ENCODE data around the gene DTX2. TPM values are rescaled to one million over a fixed set of nuclear protein-coding genes. Genes with fewer than 3 reads are reported as not detected.
"Not testable (repeated sequence)": the region's sequence is repeated elsewhere in the genome, so short reads cannot be mapped to it uniquely, and the experiment has no call there.

The DTX2 gene
- total and polyA plus RNA-seq, 4 donors: 18.5 to 55.3 (median 41.9) TPM

GRCh38 chr7:76509931-76510877 is 48.7 kb downstream of the DTX2 start, which contains the start of gene UPK3B:
UPK3B (plus strand) TSS chr7:76510552; CDS start chr7:76510653, 101 bp downstream.
- DNase-seq (peak; percentile 50 to 67 (median 63)), ATAC-seq (ENCODE audit: insufficient read depth, low FRiP score) (no peak)
- no peak for TF ChIP-seq CTCF (IDR thresholded peaks at IDR 0.05; ENCODE audit: control extremely low read depth, extremely low read depth)
- Histone ChIP-seq H3K27me3 (ENCODE audit: control insufficient read depth in 3 of 3, insufficient read depth in 3 of 3, low read length in 2 of 3) (no peaks in the 10 kb centered on the region), H3K36me3 (ENCODE audit: control insufficient read depth in 4 of 4, insufficient read depth in 4 of 4, low read length in 4 of 4) (peaks cover 0 to 8% (median under 1%) of the 10 kb centered on the region in 4 donors), H3K4me1 (ENCODE audit: control insufficient read depth in 5 of 5, insufficient read depth in 5 of 5, low read length in 5 of 5) (peaks cover 0 to 10% (median 0%) of the 10 kb centered on the region in 5 donors), H3K9me3 (ENCODE audit: control insufficient read depth in 4 of 4, insufficient read depth in 3 of 4, low read length in 3 of 4) (peaks cover 0 to 3% (median 0%) of the 10 kb centered on the region in 4 donors), H3K27ac (ENCODE audit: low read depth in 1 of 2, low read length in 1 of 2) (peak within 1 kb of the TSS in 1 of 2 donors; percentile 62), H3K9ac (ENCODE audit: insufficient read depth in 1 of 2, low read length in 2 of 2) (no peak within 1 kb of the TSS), H3K4me3 (no peak within 1 kb of the TSS)
- 47 to 56% methylated on average over 19 to 20 of the region's 20 CpGs for WGBS, 2 donors

- not testable (repeated sequence) for H3K9ac ChIP-seq (ENCODE audit: insufficient read depth in 1 of 2, low read length in 2 of 2); H3K36me3 ChIP-seq (ENCODE audit: control insufficient read depth in 4 of 4, insufficient read depth in 4 of 4, low read length in 4 of 4); H3K27me3 ChIP-seq (ENCODE audit: control insufficient read depth in 3 of 3, insufficient read depth in 3 of 3, low read length in 2 of 3); DNase-seq; H3K4me3 ChIP-seq; H3K27ac ChIP-seq (ENCODE audit: low read depth in 1 of 2, low read length in 1 of 2); H3K9me3 ChIP-seq (ENCODE audit: control insufficient read depth in 4 of 4, insufficient read depth in 3 of 4, low read length in 3 of 4); ATAC-seq (ENCODE audit: insufficient read depth, low FRiP score)
- peaks cover 0 to 10% (median 3%) of the 10 kb centered on the region in 5 donors for H3K4me1 ChIP-seq (ENCODE audit: control insufficient read depth in 5 of 5, insufficient read depth in 5 of 5, low read length in 5 of 5)
- WGBS, 2 donors: 78 to 89% methylated on average over 12 to 16 of the region's 24 CpGs
Observed at GRCh38 chr7:76511200-76511910, 49.8 kb downstream of the DTX2 start.

GRCh38 chr7:76511911-76512885 is 50.7 kb downstream of the DTX2 start:
- H3K36me3 ChIP-seq (ENCODE audit: control insufficient read depth in 4 of 4, insufficient read depth in 4 of 4, low read length in 4 of 4); DNase-seq; H3K27me3 ChIP-seq (ENCODE audit: control insufficient read depth in 3 of 3, insufficient read depth in 3 of 3, low read length in 2 of 3); H3K9ac ChIP-seq (ENCODE audit: insufficient read depth in 1 of 2, low read length in 2 of 2); H3K9me3 ChIP-seq (ENCODE audit: control insufficient read depth in 4 of 4, insufficient read depth in 3 of 4, low read length in 3 of 4); H3K4me3 ChIP-seq; H3K27ac ChIP-seq (ENCODE audit: low read depth in 1 of 2, low read length in 1 of 2): not testable (repeated sequence)
- WGBS, 2 donors: 70 to 94% methylated on average over 3 to 16 of the region's 31 CpGs
- peak; percentile 90 for ATAC-seq (ENCODE audit: insufficient read depth, low FRiP score)
- H3K4me1 ChIP-seq (ENCODE audit: control insufficient read depth in 5 of 5, insufficient read depth in 5 of 5, low read length in 5 of 5): peaks cover 0 to 10% (median 3%) of the 10 kb centered on the region in 5 donors
